SKM-1 (cell line): ENCODE results near the gene SYNE3.

Experiments
- DNase-seq: peaks from one replicate; lab custom pipeline; 2025; ENCODE audit not compliant: unreplicated experiment; lab: John Stamatoyannopoulos, UW

Gene SYNE3

DNA sequence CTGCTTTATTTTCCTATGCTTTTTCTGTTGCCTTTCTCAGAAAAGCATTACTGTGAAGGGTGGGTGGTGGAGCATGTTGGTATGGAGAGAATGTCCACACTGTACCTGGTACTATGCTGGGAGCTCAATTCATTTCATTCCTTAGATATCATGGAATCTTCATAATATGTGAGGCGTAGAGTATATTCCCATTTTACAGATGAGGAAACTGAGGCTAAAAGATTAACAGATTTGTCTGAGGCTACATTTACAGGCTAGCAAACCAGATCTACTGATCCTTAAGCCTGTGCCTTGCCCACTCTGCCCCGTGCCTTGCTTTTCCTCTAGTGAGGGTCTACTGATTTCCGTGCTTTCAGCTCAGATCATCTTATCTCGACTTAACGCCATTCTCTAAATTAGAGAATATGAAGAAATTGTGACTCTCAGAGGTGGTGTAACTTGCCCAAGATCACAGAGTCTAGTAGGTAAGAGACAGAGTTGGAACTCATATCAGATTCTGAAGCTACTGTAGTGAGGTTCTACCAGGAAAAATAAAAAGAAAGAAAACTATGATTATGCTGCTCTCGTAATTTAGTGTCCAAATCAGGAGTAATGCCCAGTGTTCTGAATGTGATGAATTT lies 23.9 kb upstream of the SYNE3 start:
- DNase-seq: no peak

DNA sequence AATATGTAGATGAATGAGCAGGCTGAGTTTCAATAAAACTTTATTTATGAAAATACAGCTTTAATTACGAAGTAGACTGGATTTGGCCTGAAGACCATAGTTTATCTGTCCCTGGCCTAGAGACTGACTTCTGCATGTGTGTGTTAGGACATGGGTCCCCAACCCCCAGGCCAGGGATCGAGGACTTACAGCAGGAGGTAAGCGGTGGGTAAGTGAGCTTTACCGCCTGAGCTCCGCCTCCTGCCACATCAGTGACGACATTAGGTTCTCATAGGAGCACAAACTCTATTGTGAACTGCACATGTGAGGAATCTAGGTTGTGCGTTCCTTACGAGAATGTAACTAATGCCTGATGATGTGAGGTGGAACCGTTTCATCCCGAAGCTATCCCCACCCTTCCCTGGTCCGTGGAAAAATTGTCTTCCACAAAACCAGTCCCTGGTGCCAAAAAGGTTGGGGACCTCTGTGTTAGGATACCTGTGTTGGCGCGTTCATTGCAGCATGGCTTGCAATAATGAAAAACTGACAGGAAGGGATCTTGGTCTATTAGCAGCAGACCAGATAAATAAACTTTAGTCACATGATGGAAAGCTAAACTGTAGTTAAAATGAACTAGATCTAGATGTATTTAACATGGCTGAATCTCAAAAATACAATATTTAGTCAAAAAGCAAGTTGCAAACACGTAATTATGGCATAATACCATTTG lies 22.5 kb upstream of the SYNE3 start:
- DNase-seq: no peak

DNA sequence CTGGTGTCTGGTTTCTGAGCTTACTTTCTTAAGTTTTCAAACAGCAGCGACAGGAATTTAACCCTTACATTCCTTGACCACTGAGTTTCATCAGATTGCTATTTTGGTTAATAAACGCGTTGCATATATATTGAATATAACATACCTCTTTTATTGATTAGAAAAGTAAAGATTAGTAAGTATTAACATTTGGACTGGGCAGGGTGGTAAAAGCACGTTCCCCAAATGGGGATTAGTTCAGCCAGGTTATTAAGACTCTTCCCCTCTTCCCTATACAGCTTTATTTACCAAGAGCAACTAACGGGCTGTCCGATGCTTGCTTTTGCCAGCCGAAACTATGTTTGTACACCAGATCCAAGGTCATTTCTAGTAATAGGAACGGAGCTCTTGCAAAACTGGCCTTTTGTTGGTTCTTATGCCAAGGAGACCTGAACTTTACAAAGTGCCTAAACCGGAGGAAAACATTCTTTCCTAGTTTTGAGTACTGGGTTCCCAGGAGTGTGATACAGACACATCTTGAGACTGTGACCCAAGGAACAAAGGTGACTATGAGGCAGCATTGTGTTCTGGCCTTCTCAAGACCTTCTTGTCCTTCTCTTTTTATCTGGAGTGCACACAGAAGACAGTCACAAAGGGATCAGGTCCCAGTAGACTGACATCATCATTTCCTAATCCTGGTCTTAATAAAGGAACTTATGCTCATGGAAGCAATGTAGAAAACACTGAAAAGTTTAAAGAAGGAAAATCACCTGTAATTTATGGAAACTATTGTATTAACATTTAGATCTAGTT lies 21.0 kb upstream of the SYNE3 start:
- DNase-seq: no peak

DNA sequence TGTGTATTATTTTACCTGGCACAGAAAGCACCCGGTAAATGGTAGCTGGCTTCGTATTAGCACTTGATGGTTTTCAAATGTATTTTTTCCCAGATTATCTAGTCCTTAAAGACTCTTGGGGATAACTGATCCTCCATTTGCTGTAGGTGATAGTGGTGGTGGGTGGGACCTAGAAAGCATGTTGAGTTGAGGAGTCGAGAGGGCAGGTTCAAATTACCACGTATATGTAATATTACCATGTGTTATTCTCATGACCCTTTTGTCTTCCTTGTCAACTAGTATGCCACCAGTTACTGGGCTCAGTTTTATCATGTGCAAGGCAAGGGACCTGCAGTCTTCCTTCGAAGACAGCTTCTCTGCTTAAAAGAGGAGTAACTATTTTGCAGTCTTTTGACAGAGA lies 20.2 kb upstream of the SYNE3 start:
- DNase-seq: no peak

DNA sequence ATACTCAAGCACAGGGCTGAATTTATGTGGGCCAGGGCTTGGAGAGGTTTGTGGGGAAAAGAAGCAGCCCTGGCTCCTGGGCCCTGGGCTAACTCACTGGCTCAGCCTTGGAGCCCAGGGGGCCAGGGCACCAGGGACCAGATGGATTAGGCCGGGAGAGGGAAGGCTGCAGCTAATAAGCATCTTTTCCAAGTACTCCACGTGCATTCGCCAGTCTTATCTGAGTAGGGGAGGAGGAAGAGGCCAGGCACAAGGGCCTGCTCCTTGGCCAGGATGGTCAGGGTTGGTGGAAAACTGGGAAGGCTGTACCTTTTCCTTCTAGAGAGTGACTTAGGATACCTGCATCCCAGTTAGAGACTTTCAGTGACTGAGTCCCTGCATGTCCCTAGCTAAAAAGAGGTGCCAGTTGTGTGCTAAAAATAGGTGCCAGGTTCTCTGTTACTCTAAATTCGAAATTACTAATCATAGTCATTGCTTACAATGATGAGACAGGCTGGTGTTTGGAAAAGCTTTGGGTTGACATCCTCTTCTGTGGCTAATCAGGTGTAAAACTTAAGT lies 19.7 kb upstream of the SYNE3 start:
- no peak for DNase-seq

DNA sequence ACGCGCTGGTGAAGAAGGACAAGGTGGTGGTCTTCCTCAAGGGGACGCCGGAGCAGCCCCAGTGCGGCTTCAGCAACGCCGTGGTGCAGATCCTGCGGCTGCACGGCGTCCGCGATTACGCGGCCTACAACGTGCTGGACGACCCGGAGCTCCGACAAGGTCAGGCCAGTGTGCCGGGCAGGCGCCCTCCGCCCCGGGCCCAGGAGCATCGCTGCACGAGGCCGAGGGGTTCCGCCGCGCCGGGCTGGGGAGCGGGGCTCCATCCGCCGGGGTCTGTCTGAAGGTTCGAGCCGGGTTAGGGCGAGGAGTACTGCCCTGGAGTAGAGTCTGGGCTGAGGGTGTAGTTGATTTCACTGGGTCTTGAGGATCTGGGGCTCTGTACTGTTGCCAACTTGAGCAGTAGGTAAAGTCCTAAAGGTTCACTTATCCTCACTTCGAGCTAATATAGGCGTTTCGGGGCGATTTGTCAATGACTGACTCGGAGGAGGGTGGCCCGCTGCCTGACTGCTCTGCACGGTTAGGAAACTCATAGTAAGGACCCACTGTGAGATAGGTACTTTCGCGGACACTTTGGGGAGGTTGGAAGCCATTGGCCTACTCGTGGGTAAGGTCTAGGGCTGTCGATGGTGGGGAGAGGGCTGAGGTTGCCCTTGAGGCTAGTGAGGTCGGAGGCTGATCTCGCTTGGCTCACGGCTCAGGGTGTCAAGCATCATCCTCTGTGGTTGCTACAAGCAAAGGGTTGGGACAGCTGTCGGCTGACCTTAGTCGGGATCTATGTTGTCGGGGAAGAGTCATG lies 19.0 kb upstream of the SYNE3 start:
- no peak for DNase-seq

DNA sequence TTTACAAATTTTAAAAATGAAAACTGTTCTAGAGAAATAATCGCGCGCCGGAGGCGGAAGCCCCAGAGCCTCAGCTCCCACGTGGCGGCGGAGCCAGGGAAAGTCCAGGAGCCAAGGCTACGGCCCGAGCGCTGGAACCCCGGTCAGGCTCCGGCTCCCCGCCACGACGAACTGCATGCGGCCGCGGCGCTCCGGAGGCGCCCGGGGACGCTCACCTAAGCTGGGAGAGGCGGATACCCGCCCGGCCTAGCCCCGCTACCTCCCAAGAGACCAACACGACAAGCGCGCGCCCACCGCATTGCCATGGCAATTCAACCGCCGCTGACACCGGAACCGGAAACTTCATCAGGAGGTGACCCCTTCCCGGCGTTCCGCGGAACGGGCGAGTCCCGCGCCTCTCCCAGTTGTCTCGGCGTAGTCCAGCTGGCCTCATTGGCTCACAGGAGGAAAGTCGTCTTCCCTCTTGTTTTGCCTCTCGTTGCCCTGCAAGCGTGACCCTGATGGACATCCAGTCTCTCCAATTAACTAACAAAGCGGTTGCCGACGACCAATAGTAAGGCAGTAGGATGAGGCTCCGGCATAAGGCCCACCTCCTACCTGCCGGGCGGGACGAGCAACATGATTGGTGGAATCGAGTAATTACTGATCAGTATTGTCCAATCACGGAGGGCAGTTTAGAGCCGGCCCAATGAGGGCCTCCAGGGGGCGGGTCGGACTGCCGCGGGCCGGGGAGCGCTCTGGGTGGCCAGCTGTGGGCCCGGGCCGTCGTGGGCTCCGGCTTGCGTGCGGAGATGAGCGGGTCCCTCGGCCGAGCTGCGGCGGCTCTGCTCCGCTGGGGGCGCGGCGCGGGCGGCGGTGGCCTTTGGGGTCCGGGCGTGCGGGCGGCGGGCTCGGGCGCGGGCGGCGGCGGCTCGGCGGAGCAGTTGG lies 18.1 kb upstream of the SYNE3 start, which contains the start of gene GLRX5:
Gene GLRX5, plus strand, starts transcription at position 752 of the 927 bp plus-strand sequence. Its CDS starts 40 bp downstream, at position 792.
- DNase-seq: peak; percentile 87

DNA sequence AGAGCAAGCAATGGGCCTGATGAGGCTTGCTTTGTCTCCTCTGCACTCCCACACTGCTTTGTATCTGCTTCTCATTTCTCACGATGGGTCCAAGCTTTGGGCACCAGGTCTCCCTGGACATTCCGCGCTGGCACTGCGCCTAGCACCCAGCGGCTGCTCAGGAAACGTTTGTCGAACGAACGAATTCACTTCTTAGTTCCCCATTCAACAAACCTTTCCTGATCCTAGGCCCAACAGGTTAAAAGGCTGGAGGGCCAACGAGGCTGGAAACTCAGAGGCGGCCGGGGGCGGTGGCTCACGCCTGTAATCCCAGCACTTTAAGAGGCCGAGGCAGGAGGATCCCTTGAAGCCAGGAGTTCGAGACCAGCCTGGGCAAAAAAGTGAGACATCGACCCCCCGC lies 17.4 kb upstream of the SYNE3 start:
- DNase-seq: no peak

DNA sequence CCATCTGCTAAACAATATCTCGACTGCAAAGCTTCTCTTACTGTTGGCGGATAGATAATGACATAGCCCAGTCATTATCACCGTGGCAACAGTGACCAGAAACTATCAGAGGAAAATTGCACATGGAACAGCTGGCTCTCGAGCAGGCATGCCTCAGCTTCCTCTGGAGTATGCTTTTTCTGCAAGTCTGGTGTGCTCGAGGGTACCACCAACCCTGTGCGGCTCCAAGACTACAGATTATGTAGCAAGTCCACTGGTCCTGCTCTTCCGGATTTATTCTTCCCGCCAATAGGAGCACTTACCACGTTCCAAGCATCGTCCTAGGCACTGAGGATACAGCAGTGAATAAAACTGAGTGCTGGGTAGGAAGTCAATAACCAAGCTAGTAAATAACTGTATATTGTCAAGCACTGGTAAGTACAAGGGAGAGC lies 17.0 kb upstream of the SYNE3 start:
- peak; percentile 17 for DNase-seq

DNA sequence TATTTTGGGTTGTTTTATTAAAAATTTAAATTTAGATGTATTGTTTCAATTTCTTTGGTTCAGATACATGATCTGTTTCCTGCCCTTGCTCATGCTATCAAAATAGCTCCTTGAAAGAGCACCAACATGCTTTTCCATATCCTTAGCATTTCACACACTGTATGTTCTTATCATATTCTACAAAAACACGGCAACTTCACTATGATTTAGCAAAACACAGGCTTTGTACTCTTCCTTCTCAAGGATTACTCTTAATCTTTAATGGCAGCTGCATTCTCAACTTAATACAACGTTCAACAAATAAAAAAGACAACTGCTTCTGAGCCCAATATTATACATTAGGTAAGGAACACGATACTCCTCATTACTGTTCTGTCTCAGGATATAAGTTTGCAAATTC lies 15.5 kb upstream of the SYNE3 start:
- no peak for DNase-seq

DNA sequence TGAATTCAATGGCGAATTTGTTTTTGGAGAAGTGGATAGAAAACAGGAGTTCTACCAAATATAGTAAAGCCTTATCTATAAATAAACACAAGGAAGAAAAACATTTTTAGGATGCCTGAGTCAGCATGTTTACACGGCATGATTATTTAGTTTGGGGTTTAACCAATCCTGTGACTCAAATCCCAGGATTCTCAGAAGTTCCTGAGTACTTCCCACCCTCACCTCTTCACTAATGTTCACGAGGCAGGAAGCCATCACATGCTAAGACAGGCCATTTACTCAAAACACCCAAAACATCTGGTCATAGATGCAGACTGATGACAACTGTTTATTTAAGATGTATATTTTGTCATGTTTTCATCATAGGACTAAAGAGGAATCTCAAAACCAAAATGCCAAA lies 15.0 kb upstream of the SYNE3 start:
- DNase-seq: no peak

DNA sequence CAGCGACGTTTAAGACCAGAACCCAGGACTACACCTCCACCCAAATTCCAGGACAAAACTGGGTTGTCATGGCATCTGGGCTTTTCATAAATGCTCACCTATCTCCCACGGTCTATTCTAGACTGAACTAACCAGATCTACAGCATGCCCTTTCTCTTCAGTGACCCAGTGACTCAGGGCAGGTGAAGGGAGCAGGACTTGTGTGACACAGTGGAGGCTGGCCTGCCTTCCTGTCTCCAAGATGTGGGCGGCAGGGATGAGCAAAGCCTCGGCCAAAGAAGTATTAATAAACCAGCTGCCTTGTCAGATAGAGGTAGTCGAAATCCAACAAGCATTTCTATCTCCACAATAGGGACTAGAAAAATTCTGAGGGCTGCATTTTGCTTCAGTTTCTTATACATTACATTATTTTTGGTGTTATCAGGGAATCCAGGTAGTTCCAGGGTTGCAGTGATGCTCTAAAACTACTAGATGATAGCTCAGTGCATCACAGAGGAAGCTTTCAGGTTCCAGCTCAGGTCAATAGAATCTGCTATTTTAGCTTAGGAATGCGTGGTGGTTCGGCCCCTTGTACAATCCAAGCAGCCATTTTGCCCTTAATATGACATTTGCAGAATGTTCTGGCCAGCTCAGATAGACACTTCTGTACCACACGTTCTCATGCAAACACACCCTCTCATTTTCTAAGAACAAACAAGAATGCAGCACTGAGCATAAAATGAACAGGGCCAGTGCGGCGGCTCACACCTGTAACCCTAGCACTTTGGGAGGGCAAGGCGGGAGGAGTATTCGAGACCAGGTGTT lies 14.2 kb upstream of the SYNE3 start:
- no peak for DNase-seq

DNA sequence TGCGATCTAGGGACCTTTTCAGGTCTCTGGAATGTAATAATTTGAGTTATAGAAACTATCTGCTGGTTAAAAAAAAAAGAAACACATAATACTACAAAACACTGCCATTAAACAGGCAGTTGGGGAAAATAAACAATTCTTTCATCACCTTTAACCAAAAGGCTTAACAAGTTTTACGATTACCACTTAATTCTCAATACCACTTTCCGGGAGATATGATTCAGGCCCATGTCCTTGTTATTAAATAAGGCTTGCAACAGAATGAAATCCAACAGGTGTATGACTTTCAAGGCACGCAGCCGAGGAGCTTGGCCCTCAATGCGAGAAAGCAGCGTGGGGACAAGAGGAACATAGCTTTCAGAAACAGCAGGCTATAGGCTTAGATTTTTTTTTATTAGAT lies 12.8 kb upstream of the SYNE3 start:
- no peak for DNase-seq

DNA sequence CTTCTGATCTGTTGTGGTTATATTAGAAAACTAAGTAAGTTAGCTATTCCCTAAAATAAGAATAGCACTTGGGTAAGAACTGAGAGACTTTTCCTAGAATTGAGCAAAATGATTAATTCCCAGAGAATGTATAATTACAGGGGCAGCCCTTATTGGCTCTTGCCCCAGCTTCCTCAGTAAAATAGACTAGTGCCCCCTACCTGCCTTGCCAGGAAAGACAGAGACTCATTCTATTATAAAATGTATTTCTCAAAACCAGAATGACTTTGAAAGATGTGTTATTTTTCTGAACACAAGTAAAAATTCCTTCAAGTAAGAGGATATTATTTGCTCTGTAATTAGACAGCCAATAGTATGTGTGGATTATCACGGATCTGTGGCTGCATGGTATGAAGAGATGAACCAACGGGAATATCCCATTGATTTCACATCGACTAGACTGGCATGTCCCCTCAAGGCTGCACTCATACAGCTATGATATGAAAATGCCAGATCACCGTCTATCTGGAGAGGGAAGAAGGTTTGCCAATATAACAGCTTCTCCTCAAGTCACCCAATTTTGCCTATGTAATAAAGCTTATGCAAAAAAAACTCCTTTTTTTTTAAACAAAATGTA lies 11.0 kb upstream of the SYNE3 start:
- DNase-seq: peak; percentile 5

DNA sequence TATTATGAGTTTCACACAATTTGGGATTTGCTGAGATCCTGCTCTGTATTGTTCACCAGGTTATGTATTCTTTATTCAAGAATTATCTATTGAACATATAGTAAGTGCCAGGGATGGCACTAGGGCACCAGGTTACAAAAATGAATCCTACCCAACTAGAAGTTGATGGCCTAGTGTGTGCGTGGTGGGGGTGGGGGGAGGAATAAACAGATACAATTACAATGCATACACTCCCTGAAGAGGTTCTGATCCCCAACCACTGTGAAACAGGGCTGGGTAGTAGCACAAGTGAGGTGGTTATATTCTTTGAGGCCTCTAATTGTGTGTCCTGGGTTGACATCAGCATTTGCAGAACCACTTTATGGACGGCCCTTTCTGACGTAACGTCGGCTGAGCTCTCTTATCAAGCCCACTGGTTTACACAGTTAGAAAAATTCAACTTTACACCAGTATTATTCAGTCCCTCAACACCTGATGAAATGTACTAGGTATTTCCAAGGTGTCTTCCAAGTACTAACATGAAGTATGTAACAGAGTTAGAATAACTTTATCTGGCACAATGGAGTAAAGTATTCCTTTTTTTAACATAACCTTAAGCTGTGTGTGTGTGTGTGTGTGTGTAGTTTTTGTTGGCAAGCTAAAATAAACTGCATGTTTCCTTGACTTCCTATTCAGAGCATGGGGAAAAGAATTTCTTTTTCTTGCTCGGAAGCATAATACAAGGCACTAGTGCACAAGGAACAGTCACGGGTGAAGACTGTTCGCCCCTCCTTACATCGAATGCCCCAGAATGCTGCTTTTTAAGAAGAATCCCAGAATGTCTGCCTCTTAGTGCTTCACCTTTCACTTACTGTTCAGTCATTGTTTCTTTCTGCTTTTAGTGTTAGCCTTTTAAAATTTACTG lies 10.3 kb upstream of the SYNE3 start:
- DNase-seq: no peak

DNA sequence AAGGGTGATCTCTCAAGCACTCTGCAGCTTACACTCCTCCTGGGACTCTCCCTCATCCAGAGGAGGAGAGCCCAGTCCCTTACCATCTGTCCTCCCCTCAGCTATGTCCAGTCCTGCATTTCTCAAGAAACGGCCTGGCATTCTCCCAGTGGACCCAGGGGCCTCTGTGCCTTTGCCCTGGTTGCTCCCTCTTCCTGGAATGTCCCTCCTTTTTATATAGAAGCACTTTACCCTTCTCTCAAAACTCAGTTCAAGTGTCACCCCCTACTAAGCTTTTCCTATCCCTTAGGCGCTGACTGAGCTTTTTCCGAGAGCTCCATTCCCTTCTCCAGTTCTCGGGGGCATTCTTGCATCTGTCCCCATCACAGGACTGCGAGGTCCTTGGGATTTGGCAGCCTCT lies 9.5 kb upstream of the SYNE3 start:
- no peak for DNase-seq

DNA sequence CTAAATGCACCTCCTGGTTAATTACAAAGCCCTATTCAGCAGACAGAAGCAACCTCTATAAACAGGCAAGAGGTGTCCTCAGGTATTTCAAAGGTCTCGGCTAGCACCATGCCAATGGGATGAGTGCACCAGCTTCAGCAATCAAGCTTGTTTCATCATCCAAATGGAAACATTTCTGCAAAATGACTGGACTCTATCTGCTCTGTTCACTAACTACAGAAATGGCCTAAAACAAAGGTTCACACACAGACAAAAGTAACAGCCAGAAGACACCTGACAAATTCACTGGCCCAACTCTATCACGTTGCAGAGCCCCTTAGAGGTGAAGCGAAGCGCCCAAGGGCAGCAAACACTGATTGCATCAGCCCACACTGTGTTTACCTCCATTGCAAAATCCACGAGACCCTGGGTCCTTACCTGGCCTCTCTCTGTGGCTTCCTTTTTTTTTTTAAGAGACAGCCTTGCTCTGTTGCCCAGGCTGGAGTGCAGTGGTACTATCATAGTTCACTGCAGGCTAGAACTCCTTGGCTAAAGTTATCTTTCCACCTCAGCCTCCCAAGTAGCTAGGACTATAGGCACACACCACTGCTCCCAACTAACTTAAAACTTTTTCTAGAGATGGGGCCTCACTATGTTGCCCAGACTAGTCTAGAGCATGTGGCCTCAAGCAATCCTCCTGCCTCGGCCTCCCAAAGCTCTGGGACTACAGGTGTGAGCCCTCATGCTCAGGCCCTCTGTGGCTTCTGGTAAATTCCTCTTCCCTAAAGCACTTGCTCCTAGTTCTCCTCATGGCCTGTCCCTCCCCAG lies 8.5 kb upstream of the SYNE3 start:
- no peak for DNase-seq
